Measurements from ENCODE around the gene CIRBP.

GRCh38 chr19:1290703-1291651 lies 21.8 kb downstream of the CIRBP start:
- TF ChIP-seq GATAD2B (IDR thresholded peaks at IDR 0.05; ENCODE audit: borderline replicate concordance) (no peak), ZNF695 (CRISPR knock-in tag; IDR thresholded peaks at IDR 0.05) (no peak), TARDBP (IDR thresholded peaks at IDR 0.05) (no peak), HDAC6 (IDR thresholded peaks at IDR 0.05; ENCODE audit: low read depth, low read length) (no peak), EHMT2 (IDR thresholded peaks at IDR 0.05) (no peak), RB1 (IDR thresholded peaks at IDR 0.05; ENCODE audit: low read depth) (no peak), KAT7 (CRISPR knock-in tag; IDR thresholded peaks at IDR 0.05; ENCODE audit: borderline replicate concordance) (no peak), RFX1 (IDR thresholded peaks at IDR 0.05) (no peak), CTCF (IDR thresholded peaks at IDR 0.05 in 2 of 3, conservative IDR thresholded peaks at IDR 0.05 in 1 of 3; ENCODE audit: insufficient read depth in 2 of 3, low read depth in 1 of 3, low read length in 3 of 3) (no peak), E2F8 (IDR thresholded peaks at IDR 0.05; ENCODE audit: low read depth, partially characterized antibody) (no peak)

All from K562 (cell line).